ENCODE results near the gene SLC29A3. TPM values are rescaled to one million over a fixed set of nuclear protein-coding genes. Genes with fewer than 3 reads are reported as not detected.

SLC29A3 gene
- total RNA-seq, 1 experiment from 2014 or later, result 9.2 TPM

DNA sequence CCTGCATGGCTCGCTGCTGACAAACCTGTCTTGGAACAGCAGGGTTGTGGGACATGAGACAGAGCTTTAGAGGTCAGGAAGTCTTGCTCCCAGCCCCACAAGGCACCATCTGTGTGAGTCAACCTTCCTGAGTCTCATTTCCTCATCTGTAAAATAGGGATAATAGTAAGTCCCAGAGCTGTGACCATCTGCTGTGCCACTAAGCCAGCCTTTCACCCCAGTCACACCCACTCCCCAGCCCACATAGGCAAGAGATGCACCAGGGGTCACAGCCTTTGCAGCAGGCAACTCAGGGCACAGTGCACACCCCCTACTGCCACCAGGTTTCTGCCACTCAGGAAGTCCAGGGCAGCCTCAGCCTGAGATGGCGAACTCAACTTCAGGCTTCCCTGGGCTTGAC lies 48.2 kb downstream of the SLC29A3 start:
- no peak for DNase-seq
- Histone ChIP-seq H3K18ac (ENCODE audit: insufficient read length, low read depth, low read length) (no peak overlapping the region), H4K8ac (replicated peaks; ENCODE audit: insufficient read length, low read depth, low read length) (no peak overlapping the region), H4K5ac (ENCODE audit: insufficient read length, low read depth, low read length) (no peak overlapping the region), H2BK5ac (ENCODE audit: insufficient read length, low read length) (no peak overlapping the region), H3K9ac (ENCODE audit: extremely low read depth, insufficient read length, low read length) (no peak overlapping the region), H2BK15ac (ENCODE audit: low read depth, low read length) (no peak overlapping the region), H3K14ac (ENCODE audit: insufficient read depth, low read length) (no peak overlapping the region), H2BK20ac (ENCODE audit: low read depth, low read length, poor library complexity, severe bottlenecking) (no peak overlapping the region), H3K27ac (ENCODE audit: insufficient read length, low read depth, low read length) (no peak overlapping the region), H4K91ac (ENCODE audit: insufficient read length, low read depth, low read length) (no peak overlapping the region), H3K79me1 (ENCODE audit: insufficient read depth, low read depth, low read length, poor library complexity, severe bottlenecking) (no peaks in the 10 kb centered on the region), H2AK5ac (ENCODE audit: insufficient read length, low read length) (no peak overlapping the region), H3K9me3 (ENCODE audit: control insufficient read depth, low read depth, low read length) (no peaks in the 10 kb centered on the region), H3K23me2 (ENCODE audit: insufficient read length, low read depth, low read length, poor library complexity, severe bottlenecking) (no peaks in the 10 kb centered on the region), H3K4ac (ENCODE audit: low read depth, low read length) (no peak overlapping the region), H2AFZ (ENCODE audit: low read length) (no peak overlapping the region), H2BK120ac (ENCODE audit: low read depth, low read length, poor library complexity, severe bottlenecking) (no peak overlapping the region), H2BK12ac (ENCODE audit: insufficient read length, low read depth, low read length) (no peak overlapping the region), H3K79me2 (ENCODE audit: insufficient read depth, low read length) (no peaks in the 10 kb centered on the region), H3K4me2 (ENCODE audit: insufficient read depth, insufficient read length, low read length) (no peak overlapping the region), H3K27me3 (ENCODE audit: insufficient read depth, low read length) (no peaks in the 10 kb centered on the region), H3T11ph (ENCODE audit: low read length) (no peak overlapping the region), H3K23ac (ENCODE audit: insufficient read length, low read depth, low read length) (no peak overlapping the region), H3K4me1 (ENCODE audit: insufficient read depth, low read length) (no peaks in the 10 kb centered on the region), H4K20me1 (ENCODE audit: control insufficient read depth, insufficient read depth, insufficient read length) (no peaks in the 10 kb centered on the region), H3K56ac (ENCODE audit: insufficient read length, low read depth, low read length) (no peak overlapping the region)
- peaks cover 2 to 8% (median 5%) of the 10 kb centered on the region in 3 experiments; a peak in 6 of 7 replicates for H3K36me3 Mint-ChIP-seq (ENCODE audit: insufficient read depth in 1 of 3, low read depth in 3 of 3)
- no peak overlapping the region; a peak in 1 of 7 replicates for H3K27ac Mint-ChIP-seq
- peaks cover 6 to 11% of the 10 kb centered on the region in 2 experiments for H3K4me1 Mint-ChIP-seq
- no peak overlapping the region for H3K4me3 Mint-ChIP-seq
- H3K9me3 Mint-ChIP-seq, result no peaks in the 10 kb centered on the region
- no CpG with 5 or more reads among the region's 2 CpGs for WGBS (ENCODE audit: extremely low coverage, insufficient read length, low lambda C conversion rate)
- TF ChIP-seq, protein P1, sequence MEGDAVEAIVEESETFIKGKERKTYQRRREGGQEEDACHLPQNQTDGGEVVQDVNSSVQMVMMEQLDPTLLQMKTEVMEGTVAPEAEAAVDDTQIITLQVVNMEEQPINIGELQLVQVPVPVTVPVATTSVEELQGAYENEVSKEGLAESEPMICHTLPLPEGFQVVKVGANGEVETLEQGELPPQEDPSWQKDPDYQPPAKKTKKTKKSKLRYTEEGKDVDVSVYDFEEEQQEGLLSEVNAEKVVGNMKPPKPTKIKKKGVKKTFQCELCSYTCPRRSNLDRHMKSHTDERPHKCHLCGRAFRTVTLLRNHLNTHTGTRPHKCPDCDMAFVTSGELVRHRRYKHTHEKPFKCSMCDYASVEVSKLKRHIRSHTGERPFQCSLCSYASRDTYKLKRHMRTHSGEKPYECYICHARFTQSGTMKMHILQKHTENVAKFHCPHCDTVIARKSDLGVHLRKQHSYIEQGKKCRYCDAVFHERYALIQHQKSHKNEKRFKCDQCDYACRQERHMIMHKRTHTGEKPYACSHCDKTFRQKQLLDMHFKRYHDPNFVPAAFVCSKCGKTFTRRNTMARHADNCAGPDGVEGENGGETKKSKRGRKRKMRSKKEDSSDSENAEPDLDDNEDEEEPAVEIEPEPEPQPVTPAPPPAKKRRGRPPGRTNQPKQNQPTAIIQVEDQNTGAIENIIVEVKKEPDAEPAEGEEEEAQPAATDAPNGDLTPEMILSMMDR (conservative IDR thresholded peaks at IDR 0.05), result no peak
- peaks cover 2% of the 10 kb centered on the region; the same call in 1 of the 2 replicates for H3K27me3 Mint-ChIP-seq (ENCODE audit: low read depth)

All from H9 (cell line).